Activated CD8-positive, alpha-beta memory T cell treated with anti-CD3 and anti-CD28 coated beads for 48 hours (primary cell): Measurements from ENCODE around the gene IFITM1.
"Not testable (repeated sequence)": the region's sequence is repeated elsewhere in the genome, so short reads cannot be mapped to it uniquely, and the experiment has no call there.

Experiments
- DNase-seq, 3 experiments: peaks; one replicate each; pipeline ENCODE4 v3.0.0-alpha.2; 2020; ENCODE audit warnings: low read depth in 2 of 3, low spot score in 2 of 3

IFITM1 gene

GRCh38 chr11:308740-309665 lies 4.8 kb upstream of the IFITM1 start:
- not testable (repeated sequence) for DNase-seq

- not testable (repeated sequence) for DNase-seq
These were observed 3.8 kb upstream of the IFITM1 start for GRCh38 chr11:309979-310572.

- not testable (repeated sequence) for DNase-seq
These were observed 2.7 kb upstream of the IFITM1 start for GRCh38 chr11:311013-311748.

GRCh38 chr11:312092-312816 lies 1.6 kb upstream of the IFITM1 start:
- no peak for DNase-seq

GRCh38 chr11:313304-313786 lies 495 bp upstream of the IFITM1 start:
- no peak for DNase-seq

- not testable (repeated sequence) for DNase-seq
These were observed 675 bp downstream of the IFITM1 start for GRCh38 chr11:314554-314875.

DNA sequence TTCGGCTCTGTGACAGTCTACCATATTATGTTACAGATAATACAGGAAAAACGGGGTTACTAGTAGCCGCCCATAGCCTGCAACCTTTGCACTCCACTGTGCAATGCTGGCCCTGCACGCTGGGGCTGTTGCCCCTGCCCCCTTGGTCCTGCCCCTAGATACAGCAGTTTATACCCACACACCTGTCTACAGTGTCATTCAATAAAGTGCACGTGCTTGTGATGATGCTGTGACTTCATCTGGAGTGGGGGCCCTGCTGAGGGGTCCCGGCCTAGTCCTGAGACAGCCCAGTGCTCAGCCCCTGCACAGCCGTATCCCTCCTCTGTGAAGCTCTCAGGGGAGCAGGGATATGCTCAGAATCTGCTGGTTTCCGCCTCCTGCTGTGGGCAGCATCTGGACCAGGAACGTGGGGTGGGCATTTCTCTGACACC lies 1.2 kb downstream of the IFITM1 start:
- DNase-seq = no peak

DNA sequence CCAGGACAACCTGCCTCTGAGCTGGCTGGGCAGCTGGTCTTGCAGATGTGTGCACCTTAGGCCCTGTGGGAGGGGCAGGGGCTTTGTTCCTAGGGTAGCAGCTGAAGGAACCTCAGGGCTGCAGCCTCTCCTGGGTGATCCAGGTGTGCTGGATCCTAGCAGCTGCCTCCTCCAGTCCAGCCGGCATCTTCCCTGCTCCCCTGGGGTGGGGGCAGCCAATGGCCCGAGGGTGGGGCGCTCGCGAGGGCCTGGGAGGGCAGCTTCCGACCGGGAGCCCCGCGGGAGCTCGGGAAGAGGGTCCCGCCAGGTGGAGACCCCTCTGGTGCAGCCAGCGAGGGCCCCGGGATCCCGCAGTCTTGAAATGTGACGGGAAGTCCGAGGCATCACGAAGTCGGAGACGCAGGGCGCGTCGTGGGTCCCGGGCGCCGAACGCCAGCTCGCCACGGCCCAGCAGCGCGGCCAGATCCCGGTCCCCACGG lies 1.7 kb downstream of the IFITM1 start:
- no peak for DNase-seq

DNA sequence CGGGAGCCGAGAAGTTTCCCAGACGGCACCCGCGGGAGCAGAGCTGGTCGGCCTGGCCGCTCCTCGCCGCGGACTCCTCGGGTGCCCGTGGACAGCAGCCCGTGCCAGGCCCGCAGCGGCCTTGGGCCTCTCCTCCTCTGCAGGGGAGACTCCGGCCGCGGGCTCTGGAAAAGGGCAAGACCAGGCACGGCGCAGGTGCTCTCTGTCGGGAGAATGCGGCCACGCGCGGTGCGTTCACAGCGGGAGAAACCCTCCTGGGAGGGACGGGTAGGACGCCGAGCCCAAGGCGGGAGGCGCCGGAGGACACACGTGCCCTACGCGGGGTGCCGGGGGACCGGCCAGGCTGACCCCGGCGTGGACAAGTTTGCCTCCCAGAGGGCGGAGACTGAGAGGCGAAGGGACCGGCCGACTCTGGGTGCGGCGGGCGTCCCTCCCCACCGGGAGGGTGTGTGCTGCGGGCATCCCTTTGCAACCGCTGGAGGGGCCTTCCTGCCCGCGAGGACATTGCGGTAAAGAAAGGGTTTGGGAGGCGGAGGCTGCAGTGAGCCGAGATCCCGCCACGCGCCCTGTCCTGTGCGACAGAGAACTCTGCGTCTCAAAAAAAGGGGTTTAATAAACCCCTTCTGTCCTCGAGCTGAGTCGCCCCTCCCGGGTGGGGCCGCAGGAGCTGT lies 2.3 kb downstream of the IFITM1 start:
- DNase-seq = no peak

GRCh38 chr11:316891-317301 lies 3.1 kb downstream of the IFITM1 start:
- DNase-seq = no peak

DNA sequence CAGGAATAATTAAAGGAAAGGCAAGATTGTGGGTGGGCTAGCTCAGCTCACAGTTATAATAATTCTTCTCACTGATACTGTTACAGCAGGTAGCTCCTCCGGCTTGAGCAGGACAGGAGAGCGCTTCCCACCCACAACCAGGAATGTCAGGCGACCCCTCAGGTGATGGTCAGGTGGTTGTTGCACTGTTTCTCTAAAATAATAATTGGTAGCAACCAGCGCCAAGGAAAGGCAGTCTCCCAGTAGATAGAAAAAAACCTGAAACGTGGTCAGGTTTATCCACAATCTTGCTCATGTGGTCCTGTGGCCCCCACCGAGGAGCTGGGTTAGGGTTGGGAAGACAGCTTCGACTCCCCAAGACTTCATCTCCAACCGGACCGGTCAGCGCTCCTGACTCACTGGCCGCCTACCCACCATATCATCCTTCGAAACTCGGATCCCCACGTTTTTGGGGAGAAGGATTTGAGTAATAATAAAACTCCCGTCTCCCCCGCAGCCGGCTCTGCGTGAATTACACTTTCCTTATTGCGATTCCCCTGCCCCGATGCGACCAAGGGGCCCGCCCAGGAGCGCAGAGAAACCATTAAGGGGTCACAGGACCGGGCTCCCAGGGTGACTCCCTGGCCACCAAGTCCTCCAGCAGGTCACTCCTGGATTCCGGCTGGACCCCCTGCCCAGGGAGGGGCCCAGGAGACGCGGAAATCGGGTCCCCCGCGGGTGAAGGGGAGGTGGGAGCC lies 4.0 kb downstream of the IFITM1 start:
- DNase-seq = not testable (repeated sequence)

DNA sequence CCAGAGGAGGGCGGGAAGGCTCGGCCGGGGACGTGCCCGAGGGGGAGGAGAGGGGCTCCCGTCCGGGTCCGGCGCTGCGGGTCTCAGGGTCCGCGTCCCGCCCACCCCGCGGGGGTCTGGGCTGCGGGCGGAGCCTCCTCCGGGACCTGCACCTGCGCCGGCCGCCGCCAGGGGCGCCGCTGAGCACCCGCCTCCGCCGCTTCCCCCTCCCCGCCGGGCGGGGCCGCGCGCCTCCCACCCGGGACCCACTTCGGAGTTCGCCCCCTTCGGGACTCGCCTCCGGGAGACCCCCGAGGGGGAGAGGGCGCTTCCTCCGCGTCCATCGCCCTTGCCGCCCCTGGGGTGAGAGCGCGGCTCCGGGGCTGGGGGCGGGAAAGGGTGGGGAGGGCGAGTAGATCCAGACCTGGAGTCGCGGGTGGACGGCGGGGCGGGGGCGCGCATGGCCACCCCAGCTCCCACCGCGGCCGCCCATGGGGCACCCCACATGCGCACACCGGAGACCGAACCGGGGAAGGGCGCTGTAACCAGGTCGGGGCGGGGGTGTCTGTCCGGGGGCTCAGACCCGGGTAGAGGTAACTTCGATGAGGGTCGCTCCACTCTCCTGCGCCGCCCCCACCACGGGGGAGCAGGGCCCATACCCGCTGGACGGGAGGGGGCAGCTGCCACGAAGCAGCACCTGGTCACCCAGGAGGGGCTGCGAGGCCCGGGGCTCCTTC lies 4.7 kb downstream of the IFITM1 start:
- not testable (repeated sequence) for DNase-seq

DNA sequence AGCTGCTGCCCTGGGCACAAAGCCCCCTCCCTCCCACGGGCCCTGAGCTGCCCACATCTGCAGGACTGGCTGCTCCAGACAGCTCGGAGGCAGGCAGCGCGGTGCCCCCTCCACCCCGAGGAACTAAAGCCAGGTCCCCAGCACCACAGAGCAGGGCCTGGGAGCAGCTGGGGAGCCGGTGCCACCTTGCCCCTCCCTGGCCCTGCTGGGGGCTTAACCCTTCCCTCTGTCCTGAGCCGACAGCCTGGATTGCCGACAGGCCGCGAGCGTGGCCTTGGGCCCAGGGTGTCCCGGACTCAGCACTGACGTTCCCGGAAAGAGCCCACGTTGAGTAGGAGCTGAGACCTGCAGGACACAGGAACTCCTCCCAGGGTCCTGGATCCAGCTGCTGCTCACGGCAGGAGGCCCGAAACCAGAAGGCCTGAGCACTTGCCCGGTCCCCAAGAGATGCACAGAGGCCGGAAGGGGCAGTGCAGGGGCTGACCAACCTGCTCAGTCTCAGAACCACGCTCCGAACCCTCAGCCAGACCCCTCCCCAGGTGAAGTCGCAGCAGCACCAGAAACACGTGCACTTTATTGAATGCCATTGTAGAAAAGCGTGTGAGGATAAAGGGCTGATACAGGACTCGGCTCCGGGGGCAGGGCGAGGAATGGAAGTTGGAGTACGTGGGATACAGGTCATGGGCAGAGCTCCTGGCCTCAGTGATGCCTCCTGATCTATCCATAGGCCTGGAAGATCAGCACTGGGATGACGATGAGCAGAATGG lies 5.5 kb downstream of the IFITM1 start:
- not testable (repeated sequence) for DNase-seq

DNA sequence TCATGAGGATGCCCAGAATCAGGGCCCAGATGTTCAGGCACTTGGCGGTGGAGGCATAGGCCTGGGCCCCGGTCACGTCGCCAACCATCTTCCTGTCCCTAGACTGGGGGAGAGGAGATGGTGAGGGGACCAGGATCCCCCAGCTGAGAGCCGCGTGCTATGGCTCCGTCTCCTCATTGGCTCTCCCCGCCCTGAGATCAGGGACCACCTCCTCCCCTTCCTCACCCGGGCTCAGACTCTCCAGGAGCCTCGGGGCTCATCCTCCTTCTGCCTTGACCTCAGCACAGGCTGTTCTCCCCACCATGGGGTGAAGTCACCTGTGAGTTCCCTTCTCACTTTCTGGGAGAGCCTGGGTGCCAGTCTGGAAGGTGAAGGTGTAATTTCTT lies 6.0 kb downstream of the IFITM1 start:
- not testable (repeated sequence) for DNase-seq

DNA sequence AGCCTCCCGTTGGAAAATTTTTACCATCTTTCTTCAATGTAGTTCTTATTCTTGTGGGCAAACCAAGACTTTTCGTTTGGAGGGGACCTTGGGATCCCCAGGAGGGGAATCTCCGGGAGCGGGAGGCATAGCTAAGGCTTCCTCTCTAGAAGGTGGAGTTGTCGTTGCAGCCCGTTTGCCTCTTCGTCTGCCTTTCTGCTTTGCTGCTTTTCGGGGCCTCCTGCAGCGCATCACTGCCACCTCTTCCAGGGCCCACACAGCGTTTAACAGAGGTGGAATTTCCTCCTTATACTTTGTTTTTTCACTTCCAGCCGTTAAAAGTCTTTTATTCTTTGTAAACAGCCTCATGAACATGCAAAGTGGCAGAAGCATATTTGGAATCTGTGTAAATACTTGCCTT lies 10.3 kb downstream of the IFITM1 start:
- no peak for DNase-seq

- DNase-seq = not testable (repeated sequence)
These were observed 11.0 kb downstream of the IFITM1 start for GRCh38 chr11:324593-325517.
